CD14-positive monocyte (primary cell): ENCODE results near the gene RPS6KL1. TPM values are rescaled to one million over a fixed set of nuclear protein-coding genes. Genes with fewer than 3 reads are reported as not detected.

Experiments used
- DNase-seq, 3 donors: peaks; one replicate each; pipeline ENCODE4 v3.0.0-alpha.2; 2011 to 2022
- H2AFZ ChIP-seq: 2 replicates; pipeline ENCODE4 v1.6.0; 2012; ENCODE audit warnings: mild to moderate bottlenecking, low read depth, low read length, inconsistent platforms; ENCODE audit not compliant: insufficient read depth, poor library complexity, severe bottlenecking
- H3K27ac ChIP-seq, 2 donors: 1 replicate in 1 of 2; 2 replicates in 1 of 2; pipeline ENCODE4 v1.5.1; 2012 to 2013; ENCODE audit warnings: low read length in 2 of 2, control low read depth in 1 of 2, inconsistent platforms in 1 of 2, low read depth in 1 of 2, mild to moderate bottlenecking in 1 of 2
- H3K27me3 ChIP-seq, 2 donors: one replicate each; pipeline versions ENCODE4 v1.6.0 to v1.6.1; 2011 to 2013; ENCODE audit warnings: low read length in 2 of 2; ENCODE audit not compliant: control insufficient read depth in 2 of 2, insufficient read depth in 2 of 2
- H3K36me3 ChIP-seq, 2 donors: replicated peaks in 1 of 2; 1 replicate in 1 of 2; 2 replicates in 1 of 2; pipeline versions ENCODE4 v1.5.1 to v1.6.1; 2012 to 2013; ENCODE audit warnings: low read length in 2 of 2, control low read depth in 1 of 2, inconsistent platforms in 1 of 2, mild to moderate bottlenecking in 1 of 2; ENCODE audit not compliant: insufficient read depth in 2 of 2, control insufficient read depth in 1 of 2
- H3K4me1 ChIP-seq, 2 donors: 1 replicate in 1 of 2; 2 replicates in 1 of 2; pipeline versions ENCODE4 v1.5.1 to v1.6.1; 2012 to 2013; ENCODE audit warnings: low read length in 2 of 2, control low read depth in 1 of 2, inconsistent platforms in 1 of 2, mild to moderate bottlenecking in 1 of 2, moderate library complexity in 1 of 2; ENCODE audit not compliant: insufficient read depth in 2 of 2, control insufficient read depth in 1 of 2
- H3K4me2 ChIP-seq: replicated peaks from 2 replicates; pipeline ENCODE3; 2012; ENCODE audit warnings: low read length, moderate library complexity, mild to moderate bottlenecking; ENCODE audit not compliant: poor library complexity, severe bottlenecking; ENCODE audit errors: extremely low read depth
- H3K4me3 ChIP-seq, 3 experiments: fragments of 200-600 bp in 1 of 3; sonication (generic) in 1 of 3; replicated peaks in 1 of 3; 1 replicate in 2 of 3; 2 replicates in 1 of 3; pipeline ENCODE4 v1.5.1; 2011 to 2013; ENCODE audit warnings: low read length in 3 of 3, mild to moderate bottlenecking in 3 of 3, control low read depth in 2 of 3, low read depth in 2 of 3, inconsistent platforms in 1 of 3, moderate library complexity in 1 of 3
- H3K79me2 ChIP-seq: 2 replicates; pipeline ENCODE4 v1.6.0; 2012; ENCODE audit warnings: mild to moderate bottlenecking, control low read depth, inconsistent platforms, low read length, moderate library complexity; ENCODE audit not compliant: insufficient read depth
- H3K9ac ChIP-seq: 2 replicates; pipeline ENCODE4 v1.6.0; 2017; ENCODE audit warnings: low read length, mild to moderate bottlenecking; ENCODE audit not compliant: insufficient read depth, poor library complexity, severe bottlenecking
- H3K9me3 ChIP-seq, 2 donors: replicated peaks in 1 of 2; 1 replicate in 1 of 2; 2 replicates in 1 of 2; pipeline versions ENCODE4 v1.5.1 to v1.6.1; 2012 to 2013; ENCODE audit warnings: low read length in 2 of 2, control low read depth in 1 of 2; ENCODE audit not compliant: control insufficient read depth in 1 of 2, insufficient read depth in 1 of 2
- H4K20me1 ChIP-seq: 2 replicates; pipeline ENCODE4 v1.6.0; 2012; ENCODE audit warnings: mild to moderate bottlenecking, low read length, control low read depth, moderate library complexity; ENCODE audit not compliant: insufficient read depth
- H3K27ac Mint-ChIP-seq, 7 donors: one replicate each; pipeline ENCODE4 v1.8.0; 2020; ENCODE audit warnings: mild to moderate bottlenecking in 7 of 7, mixed read lengths in 7 of 7, moderate library complexity in 6 of 7, inconsistent platforms in 2 of 7
- H3K27me3 Mint-ChIP-seq, 3 donors: one replicate each; pipeline ENCODE4 v1.8.0; 2021 to 2022; ENCODE audit warnings: low read depth in 3 of 3, mild to moderate bottlenecking in 3 of 3, mixed read lengths in 3 of 3, moderate library complexity in 3 of 3, inconsistent platforms in 1 of 3
- H3K36me3 Mint-ChIP-seq, 2 donors: one replicate each; pipeline ENCODE4 v1.8.0; 2020; ENCODE audit warnings: mixed read lengths in 2 of 2, inconsistent platforms in 1 of 2, mild to moderate bottlenecking in 1 of 2
- H3K4me1 Mint-ChIP-seq: one replicate; pipeline ENCODE4 v1.8.0; 2020; ENCODE audit warnings: mild to moderate bottlenecking, mixed read lengths
- H3K4me3 Mint-ChIP-seq, 2 donors: one replicate each; pipeline ENCODE4 v1.8.0; 2020; ENCODE audit warnings: mild to moderate bottlenecking in 2 of 2, mixed read lengths in 2 of 2, moderate library complexity in 1 of 2
- H3K9me3 Mint-ChIP-seq, 7 donors: one replicate each; pipeline ENCODE4 v1.8.0; 2020 to 2022; ENCODE audit warnings: mixed read lengths in 7 of 7, mild to moderate bottlenecking in 6 of 7, moderate library complexity in 6 of 7, inconsistent platforms in 2 of 7
- WGBS: methylation state at CpG from one replicate; pipeline ENCODE4 v1.1.5; 2013; ENCODE audit warnings: missing lambda C conversion rate; ENCODE audit not compliant: insufficient coverage; 5-methylcytosine and 5-hydroxymethylcytosine counted together
- intact Hi-C, 2 donors: fragments of 100-400 bp; cut with micrococcal nuclease; formaldehyde crosslinking; loops; one replicate each; pipeline versions ENCODE4 v1.15.0 to v1.15.1; 2023
- polyA plus RNA-seq, 3 donors: library from polyadenylated mRNA; depleted of rRNA in 1 of 3; unstranded in 2 of 3; stranded (reverse) in 1 of 3; fragments of 300-500 nt in 2 of 3; fragments of >200 nt in 1 of 3; fragmentation: Illumina TruSeq in 2 of 3; gene quantifications; 1 replicate in 2 of 3; 2 replicates in 1 of 3; pipeline ENCODE4 v1.2.3, GENCODE V29; 2012 to 2021
- TF ChIP-seq, protein P1 (sequence below): fragments of 200-600 bp; IDR thresholded peaks from one replicate; pipeline ENCODE4 v1.8.0; 2022; ENCODE audit warnings: antibody characterized with exemption, mild to moderate bottlenecking

Gene RPS6KL1
- polyA plus RNA-seq, 3 donors = 0.13 TPM; not detected in 2

DNA sequence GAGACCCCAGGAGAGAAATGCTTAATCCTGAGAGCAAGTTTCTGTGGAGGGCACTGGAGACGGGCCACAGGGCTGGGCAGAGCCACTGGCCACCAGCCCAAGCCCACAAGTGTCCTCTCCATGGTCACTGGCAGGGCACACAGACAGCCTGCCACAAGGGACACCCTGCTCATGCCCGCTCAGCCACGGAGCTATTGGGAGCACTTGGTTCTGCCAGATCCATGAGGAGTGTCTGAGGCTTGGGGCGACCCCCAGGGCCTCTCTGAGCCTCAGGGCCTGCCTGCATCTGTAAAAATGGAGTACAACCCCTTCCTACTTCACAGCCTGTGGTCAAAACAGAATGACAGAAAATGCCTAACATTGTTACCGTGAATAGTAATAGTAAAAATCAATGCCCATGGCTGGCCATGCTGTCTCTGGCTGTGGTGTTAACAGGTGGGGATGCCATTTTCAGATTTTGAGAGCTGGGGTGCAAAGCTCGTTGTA is 29.2 kb upstream of the RPS6KL1 start:
- TF ChIP-seq, protein P1, sequence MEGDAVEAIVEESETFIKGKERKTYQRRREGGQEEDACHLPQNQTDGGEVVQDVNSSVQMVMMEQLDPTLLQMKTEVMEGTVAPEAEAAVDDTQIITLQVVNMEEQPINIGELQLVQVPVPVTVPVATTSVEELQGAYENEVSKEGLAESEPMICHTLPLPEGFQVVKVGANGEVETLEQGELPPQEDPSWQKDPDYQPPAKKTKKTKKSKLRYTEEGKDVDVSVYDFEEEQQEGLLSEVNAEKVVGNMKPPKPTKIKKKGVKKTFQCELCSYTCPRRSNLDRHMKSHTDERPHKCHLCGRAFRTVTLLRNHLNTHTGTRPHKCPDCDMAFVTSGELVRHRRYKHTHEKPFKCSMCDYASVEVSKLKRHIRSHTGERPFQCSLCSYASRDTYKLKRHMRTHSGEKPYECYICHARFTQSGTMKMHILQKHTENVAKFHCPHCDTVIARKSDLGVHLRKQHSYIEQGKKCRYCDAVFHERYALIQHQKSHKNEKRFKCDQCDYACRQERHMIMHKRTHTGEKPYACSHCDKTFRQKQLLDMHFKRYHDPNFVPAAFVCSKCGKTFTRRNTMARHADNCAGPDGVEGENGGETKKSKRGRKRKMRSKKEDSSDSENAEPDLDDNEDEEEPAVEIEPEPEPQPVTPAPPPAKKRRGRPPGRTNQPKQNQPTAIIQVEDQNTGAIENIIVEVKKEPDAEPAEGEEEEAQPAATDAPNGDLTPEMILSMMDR = no peak
- H3K9ac ChIP-seq = no peak overlapping the region
- intact Hi-C loops = no loop called here
- Mint-ChIP-seq H3K4me3 (no peak overlapping the region), H3K27me3 (peaks cover 17 to 38% (median 18%) of the 10 kb centered on the region in 3 donors), H3K36me3 (no peaks in the 10 kb centered on the region), H3K27ac (no peak overlapping the region), H3K9me3 (peaks cover 0 to 3% (median 0%) of the 10 kb centered on the region in 7 donors), H3K4me1 (peaks cover 4% of the 10 kb centered on the region)
- no peaks in the 10 kb centered on the region for H3K36me3 ChIP-seq
- peaks cover 3 to 23% of the 10 kb centered on the region in 2 donors for H3K27me3 ChIP-seq
- H3K79me2 ChIP-seq = no peaks in the 10 kb centered on the region
- H3K4me1 ChIP-seq = peaks cover 9 to 13% of the 10 kb centered on the region in 2 donors
- no peaks in the 10 kb centered on the region for H3K9me3 ChIP-seq
- no peak overlapping the region for H3K27ac ChIP-seq
- no peak for DNase-seq
- WGBS = 95% methylated on average over 4 of the region's 6 CpGs
- H2AFZ ChIP-seq = no peak overlapping the region
- no peaks in the 10 kb centered on the region for H4K20me1 ChIP-seq
- H3K4me2 ChIP-seq = no peak overlapping the region
- no peak overlapping the region for H3K4me3 ChIP-seq

DNA sequence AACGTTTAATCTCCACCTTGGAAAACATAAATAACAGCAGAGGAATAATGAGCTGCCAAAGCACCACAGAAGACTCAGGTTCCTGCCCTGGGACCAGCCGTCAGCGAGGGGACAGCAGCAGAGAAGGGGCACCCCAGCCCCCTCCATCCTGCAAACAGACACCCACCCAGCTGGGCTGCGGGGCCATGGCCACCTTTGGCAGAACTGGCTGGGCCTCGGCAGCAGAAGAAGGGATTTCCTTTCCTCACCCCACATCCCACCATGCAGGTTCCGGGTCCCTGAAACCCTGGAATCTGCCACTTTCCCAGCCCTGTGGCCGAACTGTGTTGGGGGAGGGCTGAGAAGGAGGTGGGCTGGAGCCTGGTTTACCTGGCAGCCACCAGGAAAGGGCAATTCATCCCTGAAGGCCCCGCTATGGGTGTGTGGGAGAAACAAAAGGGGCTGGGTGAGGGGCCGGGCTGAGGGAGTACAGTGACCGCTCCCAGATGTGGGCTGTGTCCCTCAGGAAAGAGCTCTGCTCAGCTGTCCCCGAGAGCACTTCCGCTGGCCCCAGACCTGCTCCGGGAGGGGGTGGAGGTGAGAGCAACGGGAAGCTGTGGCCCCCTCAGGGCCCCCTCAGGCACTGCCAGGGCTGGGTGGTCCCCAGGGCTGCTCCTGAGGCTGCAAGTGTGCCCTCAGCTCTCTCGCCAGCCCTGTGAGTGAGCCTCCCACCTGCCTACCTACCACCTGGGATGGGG is 28.6 kb upstream of the RPS6KL1 start:
- Mint-ChIP-seq H3K4me1 (peaks cover 5% of the 10 kb centered on the region), H3K27me3 (peaks cover 14 to 38% (median 18%) of the 10 kb centered on the region in 3 donors), H3K27ac (no peak overlapping the region), H3K9me3 (peaks cover 0 to 3% (median 0%) of the 10 kb centered on the region in 7 donors), H3K4me3 (no peak overlapping the region), H3K36me3 (no peaks in the 10 kb centered on the region)
- TF ChIP-seq, protein P1 = no peak
- intact Hi-C loops = no loop called here
- Histone ChIP-seq H3K4me2 (no peak overlapping the region), H3K4me3 (no peak overlapping the region), H4K20me1 (no peaks in the 10 kb centered on the region), H3K9me3 (no peaks in the 10 kb centered on the region), H3K27ac (no peak overlapping the region), H3K4me1 (peaks cover 9 to 13% of the 10 kb centered on the region in 2 donors), H2AFZ (no peak overlapping the region), H3K9ac (no peak overlapping the region), H3K36me3 (no peaks in the 10 kb centered on the region), H3K79me2 (no peaks in the 10 kb centered on the region), H3K27me3 (peaks cover 3 to 23% of the 10 kb centered on the region in 2 donors)
- no peak for DNase-seq
- WGBS = 70% methylated on average over 8 of the region's 15 CpGs
